Ovary (tissue), 3 donors: Measurements from ENCODE around the gene AMBP.

Experiments
- CTCF ChIP-seq, 3 donors: fragments of 450-650 bp in 2 of 3; fragments of 200-600 bp in 1 of 3; IDR thresholded peaks; one replicate each; pipeline versions ENCODE4 v1.5.1 to v1.8.0; 2016 to 2022; ENCODE audit warnings: antibody characterized with exemption in 3 of 3, mild to moderate bottlenecking in 1 of 3
- EP300 ChIP-seq: sonication (generic); formaldehyde crosslinking; IDR thresholded peaks from one replicate; pipeline ENCODE4 v1.6.1; 2017; ENCODE audit warnings: antibody characterized with exemption
- POLR2A ChIP-seq: fragments of 450-650 bp; IDR thresholded peaks from one replicate; pipeline ENCODE4 v1.6.1; 2017; ENCODE audit warnings: antibody characterized with exemption, mild to moderate bottlenecking, moderate library complexity
- donor health status: DM: no; HTN: no; CAD: no.

- no peak for TF ChIP-seq EP300
- TF ChIP-seq CTCF (IDR thresholded peaks at IDR 0.05): no peak
- no peak for TF ChIP-seq POLR2A
These were observed 7.9 kb upstream of the AMBP start for GRCh38 chr9:114086009-114086408.
